ENCODE data around the gene CNGB1. TPM values are rescaled to one million over a fixed set of nuclear protein-coding genes. Genes with fewer than 3 reads are reported as not detected.

CNGB1 gene
- total and polyA plus RNA-seq, 2 of the 13 experiments (the other 11 are each of a cell fraction or from before 2014, with no cell fraction given), result 0.02 to 0.15 TPM

DNA sequence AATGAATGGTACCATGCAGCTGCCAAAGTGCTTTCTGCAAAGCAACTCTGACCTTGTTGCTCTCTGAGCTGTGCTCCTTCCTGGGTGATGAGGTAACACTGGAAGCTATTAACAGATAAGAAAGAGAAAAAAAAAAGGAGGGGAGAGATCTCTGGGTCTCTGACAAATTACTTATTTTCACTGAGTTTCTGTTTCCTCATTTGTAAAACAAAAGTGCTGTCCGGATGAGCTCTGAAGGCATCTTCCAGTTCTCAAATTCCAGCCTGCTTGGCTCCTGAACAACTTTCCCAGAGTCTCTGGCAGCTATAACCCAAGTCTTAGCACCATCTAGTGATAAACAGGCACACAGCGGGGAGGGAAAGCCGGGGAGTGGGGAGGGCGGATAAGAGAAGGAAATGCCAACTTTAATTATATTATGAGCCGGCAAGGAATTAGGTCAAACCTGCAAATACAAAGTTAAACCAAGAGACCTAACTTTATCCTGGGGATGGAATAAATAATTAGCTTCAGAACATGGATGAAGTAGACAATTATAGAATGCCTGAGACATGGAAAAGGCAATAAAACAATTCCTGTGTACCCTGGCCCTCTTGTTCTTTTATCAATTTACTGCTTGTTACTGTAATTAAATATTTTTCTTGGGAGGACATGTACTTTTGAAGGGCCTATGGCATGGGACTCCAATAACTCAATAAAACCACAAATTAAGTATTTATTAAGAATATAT lies 107.3 kb downstream of the CNGB1 start (continued):
- TF ChIP-seq, protein P1, sequence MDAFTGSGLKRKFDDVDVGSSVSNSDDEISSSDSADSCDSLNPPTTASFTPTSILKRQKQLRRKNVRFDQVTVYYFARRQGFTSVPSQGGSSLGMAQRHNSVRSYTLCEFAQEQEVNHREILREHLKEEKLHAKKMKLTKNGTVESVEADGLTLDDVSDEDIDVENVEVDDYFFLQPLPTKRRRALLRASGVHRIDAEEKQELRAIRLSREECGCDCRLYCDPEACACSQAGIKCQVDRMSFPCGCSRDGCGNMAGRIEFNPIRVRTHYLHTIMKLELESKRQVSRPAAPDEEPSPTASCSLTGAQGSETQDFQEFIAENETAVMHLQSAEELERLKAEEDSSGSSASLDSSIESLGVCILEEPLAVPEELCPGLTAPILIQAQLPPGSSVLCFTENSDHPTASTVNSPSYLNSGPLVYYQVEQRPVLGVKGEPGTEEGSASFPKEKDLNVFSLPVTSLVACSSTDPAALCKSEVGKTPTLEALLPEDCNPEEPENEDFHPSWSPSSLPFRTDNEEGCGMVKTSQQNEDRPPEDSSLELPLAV (CRISPR knock-in tag; conservative IDR thresholded peaks at IDR 0.05; ENCODE audit: low read depth), result no peak
- TF ChIP-seq, protein P2, sequence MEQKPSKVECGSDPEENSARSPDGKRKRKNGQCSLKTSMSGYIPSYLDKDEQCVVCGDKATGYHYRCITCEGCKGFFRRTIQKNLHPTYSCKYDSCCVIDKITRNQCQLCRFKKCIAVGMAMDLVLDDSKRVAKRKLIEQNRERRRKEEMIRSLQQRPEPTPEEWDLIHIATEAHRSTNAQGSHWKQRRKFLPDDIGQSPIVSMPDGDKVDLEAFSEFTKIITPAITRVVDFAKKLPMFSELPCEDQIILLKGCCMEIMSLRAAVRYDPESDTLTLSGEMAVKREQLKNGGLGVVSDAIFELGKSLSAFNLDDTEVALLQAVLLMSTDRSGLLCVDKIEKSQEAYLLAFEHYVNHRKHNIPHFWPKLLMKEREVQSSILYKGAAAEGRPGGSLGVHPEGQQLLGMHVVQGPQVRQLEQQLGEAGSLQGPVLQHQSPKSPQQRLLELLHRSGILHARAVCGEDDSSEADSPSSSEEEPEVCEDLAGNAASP (CRISPR knock-in tag; IDR thresholded peaks at IDR 0.05; ENCODE audit: borderline replicate concordance), result no peak
- TF ChIP-seq, protein P3, sequence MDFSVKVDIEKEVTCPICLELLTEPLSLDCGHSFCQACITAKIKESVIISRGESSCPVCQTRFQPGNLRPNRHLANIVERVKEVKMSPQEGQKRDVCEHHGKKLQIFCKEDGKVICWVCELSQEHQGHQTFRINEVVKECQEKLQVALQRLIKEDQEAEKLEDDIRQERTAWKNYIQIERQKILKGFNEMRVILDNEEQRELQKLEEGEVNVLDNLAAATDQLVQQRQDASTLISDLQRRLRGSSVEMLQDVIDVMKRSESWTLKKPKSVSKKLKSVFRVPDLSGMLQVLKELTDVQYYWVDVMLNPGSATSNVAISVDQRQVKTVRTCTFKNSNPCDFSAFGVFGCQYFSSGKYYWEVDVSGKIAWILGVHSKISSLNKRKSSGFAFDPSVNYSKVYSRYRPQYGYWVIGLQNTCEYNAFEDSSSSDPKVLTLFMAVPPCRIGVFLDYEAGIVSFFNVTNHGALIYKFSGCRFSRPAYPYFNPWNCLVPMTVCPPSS (IDR thresholded peaks at IDR 0.05), result no peak
- TF ChIP-seq ZBTB38 (CRISPR knock-in tag; IDR thresholded peaks at IDR 0.05) (no peak), SAFB2 (CRISPR knock-in tag; IDR thresholded peaks at IDR 0.05; ENCODE audit: borderline replicate concordance, low read depth) (no peak), SNAI1 (CRISPR knock-in tag; IDR thresholded peaks at IDR 0.05; ENCODE audit: borderline replicate concordance) (no peak), NBN (conservative IDR thresholded peaks at IDR 0.05) (no peak), ZFYVE20 (CRISPR knock-in tag; IDR thresholded peaks at IDR 0.05; ENCODE audit: borderline replicate concordance, low read depth) (no peak), SSRP1 (CRISPR knock-in tag; IDR thresholded peaks at IDR 0.05) (no peak), IRX3 (CRISPR knock-in tag; IDR thresholded peaks at IDR 0.05; ENCODE audit: borderline replicate concordance, low read depth) (no peak), RCOR2 (CRISPR knock-in tag; IDR thresholded peaks at IDR 0.05) (peak; percentile 40; the same call in 1 of the 2 replicates), ZNF232 (CRISPR knock-in tag; IDR thresholded peaks at IDR 0.05; ENCODE audit: borderline replicate concordance) (no peak), ETV5 (CRISPR knock-in tag; IDR thresholded peaks at IDR 0.05; ENCODE audit: borderline replicate concordance) (peak; percentile 71; the same call in 1 of the 2 replicates), ZNF720 (CRISPR knock-in tag; IDR thresholded peaks at IDR 0.05) (no peak), HOXA7 (CRISPR knock-in tag; IDR thresholded peaks at IDR 0.05) (no peak)
- TF ChIP-seq, protein P4, sequence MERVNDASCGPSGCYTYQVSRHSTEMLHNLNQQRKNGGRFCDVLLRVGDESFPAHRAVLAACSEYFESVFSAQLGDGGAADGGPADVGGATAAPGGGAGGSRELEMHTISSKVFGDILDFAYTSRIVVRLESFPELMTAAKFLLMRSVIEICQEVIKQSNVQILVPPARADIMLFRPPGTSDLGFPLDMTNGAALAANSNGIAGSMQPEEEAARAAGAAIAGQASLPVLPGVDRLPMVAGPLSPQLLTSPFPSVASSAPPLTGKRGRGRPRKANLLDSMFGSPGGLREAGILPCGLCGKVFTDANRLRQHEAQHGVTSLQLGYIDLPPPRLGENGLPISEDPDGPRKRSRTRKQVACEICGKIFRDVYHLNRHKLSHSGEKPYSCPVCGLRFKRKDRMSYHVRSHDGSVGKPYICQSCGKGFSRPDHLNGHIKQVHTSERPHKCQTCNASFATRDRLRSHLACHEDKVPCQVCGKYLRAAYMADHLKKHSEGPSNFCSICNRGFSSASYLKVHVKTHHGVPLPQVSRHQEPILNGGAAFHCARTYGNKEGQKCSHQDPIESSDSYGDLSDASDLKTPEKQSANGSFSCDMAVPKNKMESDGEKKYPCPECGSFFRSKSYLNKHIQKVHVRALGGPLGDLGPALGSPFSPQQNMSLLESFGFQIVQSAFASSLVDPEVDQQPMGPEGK (CRISPR knock-in tag; IDR thresholded peaks at IDR 0.05), result peak; percentile 72
- TF ChIP-seq, protein P5, sequence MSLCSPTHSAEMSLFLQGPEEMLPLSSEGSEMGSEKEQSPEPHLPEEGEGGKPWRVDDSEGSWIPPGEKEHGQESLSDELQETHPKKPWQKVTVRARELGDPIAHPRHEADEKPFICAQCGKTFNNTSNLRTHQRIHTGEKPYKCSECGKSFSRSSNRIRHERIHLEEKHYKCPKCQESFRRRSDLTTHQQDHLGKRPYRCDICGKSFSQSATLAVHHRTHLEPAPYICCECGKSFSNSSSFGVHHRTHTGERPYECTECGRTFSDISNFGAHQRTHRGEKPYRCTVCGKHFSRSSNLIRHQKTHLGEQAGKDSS (CRISPR knock-in tag; IDR thresholded peaks at IDR 0.05; ENCODE audit: borderline replicate concordance, low read depth), result peak; percentile 64; the same call in 1 of the 2 replicates
- TF ChIP-seq, protein P6, sequence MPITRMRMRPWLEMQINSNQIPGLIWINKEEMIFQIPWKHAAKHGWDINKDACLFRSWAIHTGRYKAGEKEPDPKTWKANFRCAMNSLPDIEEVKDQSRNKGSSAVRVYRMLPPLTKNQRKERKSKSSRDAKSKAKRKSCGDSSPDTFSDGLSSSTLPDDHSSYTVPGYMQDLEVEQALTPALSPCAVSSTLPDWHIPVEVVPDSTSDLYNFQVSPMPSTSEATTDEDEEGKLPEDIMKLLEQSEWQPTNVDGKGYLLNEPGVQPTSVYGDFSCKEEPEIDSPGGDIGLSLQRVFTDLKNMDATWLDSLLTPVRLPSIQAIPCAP (CRISPR knock-in tag; IDR thresholded peaks at IDR 0.05; ENCODE audit: low read depth), result no peak
- TF ChIP-seq, protein P7, sequence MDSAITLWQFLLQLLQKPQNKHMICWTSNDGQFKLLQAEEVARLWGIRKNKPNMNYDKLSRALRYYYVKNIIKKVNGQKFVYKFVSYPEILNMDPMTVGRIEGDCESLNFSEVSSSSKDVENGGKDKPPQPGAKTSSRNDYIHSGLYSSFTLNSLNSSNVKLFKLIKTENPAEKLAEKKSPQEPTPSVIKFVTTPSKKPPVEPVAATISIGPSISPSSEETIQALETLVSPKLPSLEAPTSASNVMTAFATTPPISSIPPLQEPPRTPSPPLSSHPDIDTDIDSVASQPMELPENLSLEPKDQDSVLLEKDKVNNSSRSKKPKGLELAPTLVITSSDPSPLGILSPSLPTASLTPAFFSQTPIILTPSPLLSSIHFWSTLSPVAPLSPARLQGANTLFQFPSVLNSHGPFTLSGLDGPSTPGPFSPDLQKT (CRISPR knock-in tag; IDR thresholded peaks at IDR 0.05; ENCODE audit: borderline replicate concordance), result no peak

All from HepG2 (cell line).